ENCODE results near the gene MAML2. TPM values are rescaled to one million over a fixed set of nuclear protein-coding genes. Genes with fewer than 3 reads are reported as not detected.

The MAML2 gene
- total and polyA plus RNA-seq, 2 of the 13 experiments (the other 11 are each of a cell fraction or from before 2014, with no cell fraction given), result 2.3 to 25.9 TPM

- TF ChIP-seq ZNF782 (CRISPR knock-in tag; IDR thresholded peaks at IDR 0.05; ENCODE audit: borderline replicate concordance) (no peak), CENPX (CRISPR knock-in tag; IDR thresholded peaks at IDR 0.05) (no peak), AKNA (CRISPR knock-in tag; IDR thresholded peaks at IDR 0.05; ENCODE audit: borderline replicate concordance) (no peak), NR2C2 (CRISPR knock-in tag; IDR thresholded peaks at IDR 0.05; ENCODE audit: borderline replicate concordance) (no peak), ZBTB7A (CRISPR knock-in tag; IDR thresholded peaks at IDR 0.05) (no peak), ZNF710 (CRISPR knock-in tag; IDR thresholded peaks at IDR 0.05; ENCODE audit: borderline replicate concordance) (no peak)
Observed at GRCh38 chr11:96264364-96264763, 78.6 kb downstream of the MAML2 start (continued).
